ENCODE data around the gene ADH5. TPM values are rescaled to one million over a fixed set of nuclear protein-coding genes. Genes with fewer than 3 reads are reported as not detected.
"Not testable (repeated sequence)": the region's sequence is repeated elsewhere in the genome, so short reads cannot be mapped to it uniquely, and the experiment has no call there.

The ADH5 gene
- polyA plus RNA-seq, 1 experiment: 205 TPM

GRCh38 chr4:99082192-99082591 is 6.4 kb downstream of the ADH5 start:
- no peak for TF ChIP-seq CTCF (IDR thresholded peaks at IDR 0.05; ENCODE audit: insufficient read depth, low read depth, low read length)
- ChIA-PET CTCF (no interaction called here), POLR2A (no interaction called here)
- H3K4me3 ChIP-seq (ENCODE audit: low read depth, low read length): no peak overlapping the region
- no peaks in the 10 kb centered on the region for H3K27me3 ChIP-seq (ENCODE audit: control insufficient read depth, insufficient read depth, low read length)
- DNase-seq (ENCODE audit: low read depth): no peak
- H3K36me3 ChIP-seq (ENCODE audit: control insufficient read depth, insufficient read depth, low read length): peaks cover 23% of the 10 kb centered on the region

GRCh38 chr4:99080869-99081268 is 7.7 kb downstream of the ADH5 start:
- peaks cover 29% of the 10 kb centered on the region for H3K36me3 ChIP-seq (ENCODE audit: control insufficient read depth, insufficient read depth, low read length)
- H3K27me3 ChIP-seq (ENCODE audit: control insufficient read depth, insufficient read depth, low read length); CTCF ChIA-PET; DNase-seq (ENCODE audit: low read depth); H3K4me3 ChIP-seq (ENCODE audit: low read depth, low read length): not testable (repeated sequence)
- POLR2A ChIA-PET: interaction anchor here (0.6 kb wide), 1 partner anchor 24 kb away, joined by 3 read pairs; no protein-coding TSS in a partner anchor

- POLR2A ChIA-PET: no interaction called here
Observed at GRCh38 chr4:99079625-99080295, 8.8 kb downstream of the ADH5 start.

GRCh38 chr4:99078931-99079624 is 9.5 kb downstream of the ADH5 start:
- CTCF ChIA-PET: interaction anchor here (1.0 to 1.8 kb wide), 2 partner anchors 14 to 23 kb away, joined by 3 to 6 read pairs; no protein-coding TSS in a partner anchor
- no peak for DNase-seq (ENCODE audit: low read depth)
- Histone ChIP-seq H3K27me3 (ENCODE audit: control insufficient read depth, insufficient read depth, low read length) (no peaks in the 10 kb centered on the region), H3K36me3 (ENCODE audit: control insufficient read depth, insufficient read depth, low read length) (peaks cover 26% of the 10 kb centered on the region), H3K4me3 (ENCODE audit: low read depth, low read length) (no peak overlapping the region)
- no peak for TF ChIP-seq CTCF (IDR thresholded peaks at IDR 0.05; ENCODE audit: insufficient read depth, low read depth, low read length)
- POLR2A ChIA-PET: no interaction called here

More at GRCh38 chr4:99079625-99080295, 8.8 kb downstream of the ADH5 start:
- CTCF ChIA-PET: interaction anchor here (1.8 kb wide), 1 partner anchor 24 kb away, joined by 6 read pairs; no protein-coding TSS in a partner anchor
- Histone ChIP-seq H3K27me3 (ENCODE audit: control insufficient read depth, insufficient read depth, low read length) (no peaks in the 10 kb centered on the region), H3K36me3 (ENCODE audit: control insufficient read depth, insufficient read depth, low read length) (peaks cover 30% of the 10 kb centered on the region), H3K4me3 (ENCODE audit: low read depth, low read length) (no peak overlapping the region)
- DNase-seq (ENCODE audit: low read depth): no peak
- no peak for TF ChIP-seq CTCF (IDR thresholded peaks at IDR 0.05; ENCODE audit: insufficient read depth, low read depth, low read length)

- ChIA-PET CTCF (interaction anchor here (1.0 to 1.8 kb wide), 2 partner anchors 14 to 22 kb away, joined by 3 to 6 read pairs; no protein-coding TSS in a partner anchor), POLR2A (no interaction called here)
- Histone ChIP-seq H3K4me3 (ENCODE audit: low read depth, low read length) (no peak overlapping the region), H3K36me3 (ENCODE audit: control insufficient read depth, insufficient read depth, low read length) (peaks cover 28% of the 10 kb centered on the region), H3K27me3 (ENCODE audit: control insufficient read depth, insufficient read depth, low read length) (no peaks in the 10 kb centered on the region)
- TF ChIP-seq CTCF (IDR thresholded peaks at IDR 0.05; ENCODE audit: insufficient read depth, low read depth, low read length): no peak
- DNase-seq (ENCODE audit: low read depth): no peak
Observed at GRCh38 chr4:99078336-99078735, 10.3 kb downstream of the ADH5 start.

Data from BJ (cell line).